Fibroblast of peridontal ligament (primary cell): ENCODE measurements around the gene ESPNL.

Source experiments
- DNase-seq: peaks from one replicate; pipeline ENCODE4 v3.0.0-alpha.2; 2010; ENCODE audit errors: extremely low read depth

The ESPNL gene

GRCh38 chr2:238079874-238080327, 20.2 kb upstream of the ESPNL start:
- no peak for DNase-seq

- DNase-seq = no peak
These were observed 19.6 kb upstream of the ESPNL start for GRCh38 chr2:238080518-238080917.

DNA sequence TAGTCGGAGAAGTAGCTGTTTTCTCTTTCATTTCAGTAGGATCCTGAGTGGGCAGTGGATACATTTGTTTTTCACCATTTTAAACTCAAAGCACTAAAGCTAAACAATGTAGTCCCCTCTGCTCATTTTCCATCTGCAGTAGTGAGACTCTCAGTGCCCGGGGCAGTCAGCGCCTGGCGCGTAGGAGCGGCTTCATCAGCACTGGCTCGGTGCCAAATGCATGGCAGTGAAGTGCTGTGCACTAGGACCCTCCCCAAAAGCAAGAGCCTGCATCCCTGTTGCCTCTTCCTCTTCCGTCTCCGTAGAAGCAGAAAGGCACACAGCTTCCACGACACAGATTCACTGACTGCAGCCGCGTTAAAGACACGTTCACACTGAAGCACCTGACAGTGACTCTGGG, 19.0 kb upstream of the ESPNL start:
- no peak for DNase-seq

DNA sequence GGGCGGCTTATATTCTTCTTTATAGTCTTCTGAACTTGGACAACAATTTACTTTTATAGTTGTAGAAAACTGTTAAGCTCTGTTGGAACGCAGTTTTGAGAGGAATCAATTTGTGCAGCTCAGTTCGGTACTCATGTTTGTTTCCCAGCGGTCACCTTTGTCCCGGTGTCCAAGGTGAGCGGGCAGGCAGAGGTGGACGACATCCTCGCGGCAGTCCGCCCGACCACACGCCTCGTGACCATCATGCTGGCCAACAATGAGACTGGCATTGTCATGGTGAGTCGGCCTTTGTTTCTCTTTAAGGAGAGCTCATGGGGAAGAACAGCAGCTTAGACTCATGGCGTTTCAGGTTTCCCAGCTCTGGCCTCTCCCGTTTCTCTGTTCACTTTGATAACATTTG, 18.6 kb upstream of the ESPNL start:
- no peak for DNase-seq

DNA sequence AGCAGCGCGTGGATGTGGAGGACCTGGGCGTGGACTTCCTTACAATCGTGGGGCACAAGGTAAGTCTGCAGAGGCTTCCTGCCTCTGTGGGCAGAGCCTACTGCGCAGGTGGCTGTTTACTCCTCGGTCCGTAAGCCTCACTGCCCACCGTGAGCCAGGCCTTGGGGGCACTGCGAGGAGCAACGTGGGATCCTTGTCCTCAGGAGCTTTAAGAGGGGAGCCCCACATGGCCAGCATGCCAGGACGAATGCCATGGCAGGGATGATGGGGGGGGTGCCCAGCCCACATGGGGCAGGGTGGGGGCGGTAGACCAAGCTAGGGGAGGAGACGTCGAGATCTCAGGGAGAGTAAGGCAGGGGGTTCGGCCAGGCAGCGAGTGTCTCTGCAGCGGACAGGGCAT, 18.0 kb upstream of the ESPNL start:
- no peak for DNase-seq

GRCh38 chr2:238082827-238083226, 17.3 kb upstream of the ESPNL start:
- no peak for DNase-seq

DNA sequence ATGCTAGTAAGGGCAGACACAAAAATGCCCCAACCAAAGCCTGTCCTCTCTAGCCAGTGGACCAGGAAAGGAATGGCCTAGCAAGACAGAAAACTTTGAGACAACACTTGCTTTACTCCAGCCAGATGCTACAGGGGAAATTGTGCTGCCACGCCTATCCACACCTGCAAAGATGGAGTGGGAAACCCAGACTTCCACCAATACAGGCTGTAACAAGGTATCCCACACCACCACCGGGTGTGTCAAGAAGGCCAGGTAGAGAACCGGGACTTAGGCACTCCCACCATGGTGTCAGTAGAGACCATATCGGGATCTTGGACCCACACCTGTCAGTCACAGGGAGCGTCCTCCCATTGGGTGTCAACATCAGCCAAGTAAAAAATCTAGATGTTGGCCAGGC, 16.2 kb upstream of the ESPNL start:
- DNase-seq = no peak

GRCh38 chr2:238084761-238085160, 15.4 kb upstream of the ESPNL start:
- DNase-seq = no peak

DNA sequence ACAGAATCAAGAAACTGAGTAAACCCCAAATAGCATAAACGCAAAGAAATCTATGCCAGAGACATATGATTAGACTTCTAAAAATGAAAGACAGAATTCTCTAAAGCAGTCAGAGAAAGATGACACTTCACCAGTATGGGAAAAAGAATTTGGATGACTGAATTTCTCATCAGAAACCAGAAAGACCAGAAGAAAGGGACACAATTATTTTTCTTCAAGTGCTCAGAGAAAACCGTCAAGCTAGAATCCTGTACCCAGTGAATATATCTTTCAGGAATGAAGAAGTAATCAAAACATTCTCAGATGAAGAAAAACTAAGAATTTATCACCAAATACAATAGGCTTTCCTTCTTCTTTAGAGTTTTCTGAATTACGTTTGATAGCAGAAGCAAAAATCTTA, 14.2 kb upstream of the ESPNL start:
- no peak for DNase-seq

DNA sequence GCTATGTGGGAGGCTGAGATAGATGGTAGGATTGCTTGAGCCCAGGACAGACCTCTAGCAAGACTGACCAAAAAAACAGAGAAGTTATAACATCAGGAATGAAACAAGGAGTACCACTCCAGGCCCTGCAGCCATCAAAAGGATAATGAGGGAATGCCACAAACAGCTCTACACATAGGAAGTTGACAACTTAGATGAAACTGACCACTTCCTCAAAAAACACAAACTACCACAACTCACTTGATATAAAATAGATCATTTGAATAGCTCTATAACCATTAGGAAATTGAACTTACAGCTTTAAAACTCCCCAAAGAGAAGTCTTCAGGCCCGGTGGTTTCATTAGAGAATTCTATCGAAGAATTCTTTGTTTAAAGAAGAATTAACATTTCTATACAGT, 12.9 kb upstream of the ESPNL start:
- no peak for DNase-seq

- DNase-seq = no peak
These were observed 9.3 kb upstream of the ESPNL start for GRCh38 chr2:238090887-238091286.

GRCh38 chr2:238091436-238092060, 8.6 kb upstream of the ESPNL start:
- DNase-seq = no peak

GRCh38 chr2:238092486-238093035, 7.6 kb upstream of the ESPNL start:
- no peak for DNase-seq

GRCh38 chr2:238093181-238094140, 6.7 kb upstream of the ESPNL start:
- DNase-seq = no peak

GRCh38 chr2:238094438-238095022, 5.6 kb upstream of the ESPNL start:
- no peak for DNase-seq

- no peak for DNase-seq
These were observed 5.0 kb upstream of the ESPNL start for GRCh38 chr2:238095143-238095542.

DNA sequence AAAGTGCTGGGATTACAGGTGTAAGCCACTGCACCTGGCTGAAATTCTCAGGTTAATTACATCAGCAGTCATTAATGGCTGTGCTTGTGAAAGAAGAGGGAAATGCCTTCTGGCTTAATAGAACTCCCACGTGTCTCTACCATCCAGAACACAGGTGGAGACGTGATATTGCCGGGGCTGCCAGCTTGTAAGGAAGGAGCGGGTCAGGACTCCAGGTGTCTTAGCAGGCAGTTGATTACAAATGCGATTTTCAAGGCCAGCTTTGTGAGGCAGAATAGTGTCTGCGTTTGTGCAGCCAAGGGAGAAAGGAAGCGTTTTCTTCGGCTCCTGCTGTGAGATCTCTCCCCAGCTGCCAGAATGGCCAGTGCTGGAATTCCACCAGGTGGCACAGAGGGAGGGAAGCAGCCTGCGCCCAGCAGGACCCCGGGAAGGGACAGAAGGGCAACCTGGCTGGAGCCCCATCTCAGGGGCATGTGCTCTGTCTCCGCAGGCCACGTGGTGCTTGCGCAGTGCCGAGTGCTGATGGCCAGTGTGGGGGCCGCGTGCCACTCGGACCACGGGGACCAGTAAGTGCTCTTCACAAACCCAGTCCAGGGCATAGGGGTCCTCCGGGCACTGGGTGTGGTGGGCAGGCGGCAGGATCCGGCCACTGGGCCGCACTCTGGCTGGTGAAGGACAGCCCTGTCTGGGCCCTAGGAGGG, 3.7 kb upstream of the ESPNL start:
- no peak for DNase-seq

- DNase-seq = no peak
These were observed 2.7 kb upstream of the ESPNL start for GRCh38 chr2:238097201-238097987.

- DNase-seq = peak; percentile 48
These were observed 1.9 kb upstream of the ESPNL start for GRCh38 chr2:238097988-238098871.
